ENCODE results near the gene SLC24A4. TPM values are rescaled to one million over a fixed set of nuclear protein-coding genes. Genes with fewer than 3 reads are reported as not detected.

The SLC24A4 gene
- total RNA-seq, 1 donor from 2014 or later: 0.34 TPM

GRCh38 chr14:92308716-92309115, 14.2 kb upstream of the SLC24A4 start:
- no peak for DNase-seq
- Mint-ChIP-seq H3K4me1 (ENCODE audit: low read depth, unreplicated experiment) (peaks cover 5% of the 10 kb centered on the region), H3K4me3 (ENCODE audit: unreplicated experiment) (no peak overlapping the region), H3K9me3 (ENCODE audit: unreplicated experiment) (peaks cover 4% of the 10 kb centered on the region), H3K27ac (ENCODE audit: unreplicated experiment) (no peak overlapping the region), H3K27me3 (ENCODE audit: unreplicated experiment) (peaks cover 2% of the 10 kb centered on the region), H3K36me3 (ENCODE audit: unreplicated experiment) (peaks cover 5% of the 10 kb centered on the region)
- no peak for TF ChIP-seq CTCF (IDR thresholded peaks at IDR 0.05; ENCODE audit: partially characterized antibody, unreplicated experiment)

DNA sequence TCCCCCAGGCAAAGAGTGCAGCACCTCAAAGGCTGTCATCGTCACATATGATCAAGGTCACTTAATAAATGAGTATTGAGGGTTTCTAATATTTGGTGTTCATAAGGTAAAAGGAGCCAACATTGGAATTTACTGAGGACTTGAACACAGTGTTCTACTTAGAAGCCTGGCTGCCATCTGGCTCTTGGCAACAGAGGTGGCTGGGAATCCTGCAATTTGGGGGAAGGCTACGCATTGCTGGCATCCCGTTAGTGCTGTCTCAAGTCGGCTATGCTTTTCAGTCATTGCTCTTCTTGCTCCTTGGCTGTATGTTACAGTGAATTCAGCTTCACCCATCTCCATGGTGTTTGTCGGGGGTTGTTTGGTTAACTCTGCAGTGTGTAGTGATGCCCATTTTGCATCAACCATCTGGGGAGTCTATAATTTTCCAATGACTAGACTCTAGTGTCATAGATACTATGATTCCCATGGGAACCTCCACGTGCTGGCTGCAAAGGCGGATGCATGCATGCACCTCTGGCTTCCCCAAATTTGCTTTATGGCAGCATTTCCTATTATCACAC, 12.9 kb upstream of the SLC24A4 start:
- Mint-ChIP-seq H3K27ac (ENCODE audit: unreplicated experiment) (no peak overlapping the region), H3K36me3 (ENCODE audit: unreplicated experiment) (peaks cover 5% of the 10 kb centered on the region), H3K4me1 (ENCODE audit: low read depth, unreplicated experiment) (peaks cover 5% of the 10 kb centered on the region), H3K4me3 (ENCODE audit: unreplicated experiment) (no peak overlapping the region), H3K9me3 (ENCODE audit: unreplicated experiment) (peaks cover 4% of the 10 kb centered on the region), H3K27me3 (ENCODE audit: unreplicated experiment) (peaks cover 2% of the 10 kb centered on the region)
- DNase-seq: no peak
- no peak for TF ChIP-seq CTCF (IDR thresholded peaks at IDR 0.05; ENCODE audit: partially characterized antibody, unreplicated experiment)

- peaks cover 5% of the 10 kb centered on the region for H3K4me1 Mint-ChIP-seq (ENCODE audit: low read depth, unreplicated experiment)
- peaks cover 2% of the 10 kb centered on the region for H3K27me3 Mint-ChIP-seq (ENCODE audit: unreplicated experiment)
- H3K4me3 Mint-ChIP-seq (ENCODE audit: unreplicated experiment): no peak overlapping the region
- peaks cover 5% of the 10 kb centered on the region for H3K36me3 Mint-ChIP-seq (ENCODE audit: unreplicated experiment)
- H3K9me3 Mint-ChIP-seq (ENCODE audit: unreplicated experiment): peaks cover 4% of the 10 kb centered on the region
- no peak for TF ChIP-seq CTCF (IDR thresholded peaks at IDR 0.05; ENCODE audit: partially characterized antibody, unreplicated experiment)
- DNase-seq: no peak
- no peak overlapping the region for H3K27ac Mint-ChIP-seq (ENCODE audit: unreplicated experiment)
Measured at GRCh38 chr14:92310776-92311375, 12.1 kb upstream of the SLC24A4 start.

DNA sequence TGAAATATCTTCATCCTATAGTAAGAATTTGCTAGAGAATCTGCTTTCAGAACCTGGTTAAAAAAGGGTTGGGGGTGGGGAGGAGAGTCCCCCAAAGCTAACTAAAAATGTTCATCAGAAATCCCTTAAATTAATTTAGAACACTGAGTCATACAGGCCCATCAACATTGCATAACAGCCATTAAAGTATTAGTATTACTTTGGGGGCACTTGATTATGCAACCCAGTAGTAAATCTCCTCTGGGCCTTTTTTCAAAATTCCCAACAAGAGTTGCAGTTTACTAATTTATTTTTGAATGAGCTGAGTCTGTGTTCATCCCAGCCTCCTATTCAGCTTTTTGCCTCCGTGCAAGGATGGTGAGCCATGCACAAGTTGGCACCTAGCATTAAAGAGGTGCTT, 8.8 kb upstream of the SLC24A4 start:
- DNase-seq: no peak
- no peak overlapping the region for H3K4me3 Mint-ChIP-seq (ENCODE audit: unreplicated experiment)

More for the DNA sequence above, 8.8 kb upstream of the SLC24A4 start:
- H3K27me3 Mint-ChIP-seq (ENCODE audit: unreplicated experiment): peaks cover 8% of the 10 kb centered on the region
- H3K36me3 Mint-ChIP-seq (ENCODE audit: unreplicated experiment): peaks cover 5% of the 10 kb centered on the region
- H3K27ac Mint-ChIP-seq (ENCODE audit: unreplicated experiment): no peak overlapping the region
- H3K9me3 Mint-ChIP-seq (ENCODE audit: unreplicated experiment): peaks cover 4% of the 10 kb centered on the region
- TF ChIP-seq CTCF (IDR thresholded peaks at IDR 0.05; ENCODE audit: partially characterized antibody, unreplicated experiment): no peak
- H3K4me1 Mint-ChIP-seq (ENCODE audit: low read depth, unreplicated experiment): peaks cover 5% of the 10 kb centered on the region

Measured in glutamatergic neuron (in vitro differentiated cells).